HepG2 (cell line): ENCODE measurements around the gene SH3BGR. TPM values are rescaled to one million over a fixed set of nuclear protein-coding genes. Genes with fewer than 3 reads are reported as not detected.

Experiments used
- ATAC-seq: fragments of 200-7000 bp; cut with Tn5 transposase; 3 replicates; pipeline ENCODE4 v1.9.1; 2020; ENCODE audit warnings: mild to moderate bottlenecking, moderate library complexity
- BruUV-seq: library from RNA; stranded (reverse); fragments of 400-500 nt; replicated peaks from 2 replicates; lab custom pipeline; 2021; lab: Mats Ljungman, UMichigan
- CTCF ChIA-PET: fragments of 300-600 bp; formaldehyde crosslinking; extraction: SDS; loops from one replicate; lab custom pipeline; 2021; ENCODE audit warnings: low total read pairs, inconsistent platforms, low intra/inter-chr PET ratio; lab: Yijun Ruan, JAX
- POLR2A ChIA-PET: fragments of 350-600 bp; sonication (Branson Sonifier 250); formaldehyde crosslinking; loops from one replicate; lab custom pipeline; 2020; ENCODE audit warnings: antibody characterized with exemption, inconsistent platforms; lab: Yijun Ruan, JAX
- DNase-seq: peaks from one replicate; pipeline ENCODE4 v3.0.0-alpha.2; 2015; ENCODE audit warnings: low spot score
- FAIRE-seq: peaks from 3 replicates; lab custom pipeline; 2011; peaks lifted over from hg19 to GRCh38; lab: Jason Lieb, UNC
- H2AFZ ChIP-seq: one replicate; pipeline ENCODE4 v1.6.1; 2011; ENCODE audit warnings: low read length, inconsistent platforms
- H3K27ac ChIP-seq: fragments of 300-600 bp; 3 replicates; pipeline ENCODE4 v1.8.0; 2011; ENCODE audit warnings: mixed run types, mild to moderate bottlenecking, mixed read lengths, low read length, inconsistent platforms; ENCODE audit not compliant: insufficient read depth; ENCODE audit errors: extremely low read length
- H3K27me3 ChIP-seq, 2 experiments: fragments of 200-600 bp in 1 of 2; 2 replicates in 1 of 2; 3 replicates in 1 of 2; pipeline versions ENCODE4 v1.6.0 to v1.8.0; 2011; ENCODE audit warnings: low read length in 2 of 2, mild to moderate bottlenecking in 2 of 2, moderate library complexity in 2 of 2, inconsistent platforms in 1 of 2; ENCODE audit not compliant: insufficient read depth in 2 of 2, control insufficient read depth in 1 of 2
- H3K36me3 ChIP-seq, 2 experiments: fragments of 200-600 bp in 1 of 2; replicated peaks in 1 of 2; 2 replicates in 1 of 2; 3 replicates in 1 of 2; pipeline versions ENCODE4 v1.5.1 to v1.8.0; 2011; ENCODE audit warnings: low read length in 2 of 2, inconsistent platforms in 1 of 2; ENCODE audit not compliant: insufficient read depth in 2 of 2, control insufficient read depth in 1 of 2
- H3K4me1 ChIP-seq: 2 replicates; pipeline ENCODE4 v1.5.1; 2012; ENCODE audit warnings: low read length, inconsistent platforms; ENCODE audit not compliant: insufficient read depth
- H3K4me2 ChIP-seq: 2 replicates; pipeline ENCODE4 v1.6.0; 2011; ENCODE audit warnings: low read depth, low read length, inconsistent platforms
- H3K4me3 ChIP-seq, 3 experiments: fragments of 200-600 bp in 1 of 3; sonication (generic), shearing (Covaris generic) in 1 of 3; replicated peaks in 1 of 3; 2 replicates each; pipeline ENCODE4 v1.5.1; 2011 to 2016; ENCODE audit warnings: low read length in 3 of 3, inconsistent platforms in 2 of 3, low read depth in 2 of 3, mild to moderate bottlenecking in 2 of 3, control low read depth in 1 of 3, mixed read lengths in 1 of 3; ENCODE audit not compliant: insufficient read depth in 1 of 3
- H3K79me2 ChIP-seq: one replicate; pipeline ENCODE4 v1.6.1; 2011; ENCODE audit warnings: low read length, inconsistent platforms; ENCODE audit not compliant: insufficient read depth
- H3K9ac ChIP-seq: 2 replicates; pipeline ENCODE4 v1.6.0; 2011; ENCODE audit warnings: mild to moderate bottlenecking, low read depth, low read length, inconsistent platforms; ENCODE audit not compliant: insufficient read depth
- H3K9me3 ChIP-seq: 2 replicates; pipeline ENCODE4 v1.5.1; 2012; ENCODE audit warnings: mild to moderate bottlenecking, low read length
- H4K20me1 ChIP-seq: 2 replicates; pipeline ENCODE4 v1.6.0; 2011; ENCODE audit warnings: inconsistent platforms, mild to moderate bottlenecking, low read length, moderate library complexity; ENCODE audit not compliant: insufficient read depth
- CEBPB ChIP-seq: IDR thresholded peaks from 2 replicates; pipeline ENCODE4 v1.6.1; 2011; ENCODE audit warnings: low read depth, low read length, improper control_type of control experiment, borderline replicate concordance
- EP300 ChIP-seq, 3 experiments: sonication (generic) in 1 of 3; formaldehyde crosslinking in 1 of 3; IDR thresholded peaks; 2 replicates each; pipeline versions ENCODE4 v1.5.1 to v1.6.1; 2011 to 2020; ENCODE audit warnings: low read depth in 2 of 3, low read length in 2 of 3, borderline replicate concordance in 1 of 3, improper control_type of control experiment in 1 of 3, mild to moderate bottlenecking in 1 of 3, missing genetic modification reagents in 1 of 3, moderate library complexity in 1 of 3
- FOXC1 ChIP-seq: sonication (generic); formaldehyde crosslinking; IDR thresholded peaks from 2 replicates; pipeline ENCODE4 v1.8.0; 2022; ENCODE audit warnings: mild to moderate bottlenecking, missing genetic modification reagents, borderline replicate concordance
- GLI4 ChIP-seq: sonication (generic); formaldehyde crosslinking; IDR thresholded peaks from 2 replicates; pipeline ENCODE4 v1.5.1; 2020; ENCODE audit warnings: missing genetic modification reagents, mild to moderate bottlenecking, moderate library complexity, borderline replicate concordance
- HNRNPH1 ChIP-seq: fragments of 200-400 bp; formaldehyde crosslinking; optimal IDR thresholded peaks from 2 replicates; pipeline ENCODE3; 2017; ENCODE audit warnings: mild to moderate bottlenecking, low read depth, low read length
- KLF9 ChIP-seq: IDR thresholded peaks from 2 replicates; pipeline ENCODE4 v1.6.1; 2016; ENCODE audit warnings: low read depth
- KMT2A ChIP-seq: sonication (generic); formaldehyde crosslinking; IDR thresholded peaks from 2 replicates; pipeline ENCODE4 v1.4.0; 2020; ENCODE audit warnings: missing genetic modification reagents
- MEIS1 ChIP-seq: sonication (generic); formaldehyde crosslinking; IDR thresholded peaks from 2 replicates; pipeline ENCODE4 v1.9.0; 2021; ENCODE audit warnings: mild to moderate bottlenecking, missing genetic modification reagents, moderate library complexity, borderline replicate concordance
- RARA ChIP-seq: IDR thresholded peaks from 2 replicates; pipeline ENCODE4 v1.6.1; 2016; ENCODE audit warnings: missing genetic modification reagents, missing compliant biosample characterization
- SIX4 ChIP-seq: sonication (generic); formaldehyde crosslinking; IDR thresholded peaks from 2 replicates; pipeline ENCODE4 v1.4.0; 2020; ENCODE audit warnings: missing genetic modification reagents
- SMAD3 ChIP-seq: sonication (generic); formaldehyde crosslinking; IDR thresholded peaks from 2 replicates; pipeline ENCODE4 v1.4.0; 2020; ENCODE audit warnings: missing genetic modification reagents
- SUZ12 ChIP-seq: fragments of 150-350 bp; IDR thresholded peaks from 2 replicates; pipeline ENCODE4 v1.6.1; 2014; ENCODE audit warnings: low read depth, low read length
- TGIF2 ChIP-seq: IDR thresholded peaks from 2 replicates; pipeline ENCODE4 v1.6.1; 2016; ENCODE audit warnings: control low read depth, missing compliant biosample characterization
- TSC22D2 ChIP-seq: sonication (generic); formaldehyde crosslinking; IDR thresholded peaks from 2 replicates; pipeline ENCODE4 v1.5.1; 2020; ENCODE audit warnings: missing genetic modification reagents, mild to moderate bottlenecking, borderline replicate concordance
- ZNF280B ChIP-seq: sonication (generic); formaldehyde crosslinking; IDR thresholded peaks from 2 replicates; pipeline ENCODE4 v1.5.0; 2020; ENCODE audit warnings: missing genetic modification reagents, mild to moderate bottlenecking, borderline replicate concordance
- ZNF354B ChIP-seq: sonication (generic); formaldehyde crosslinking; IDR thresholded peaks from 2 replicates; pipeline ENCODE4 v1.8.0; 2022; ENCODE audit warnings: mild to moderate bottlenecking, missing genetic modification reagents
- ZNF510 ChIP-seq: sonication (generic); formaldehyde crosslinking; IDR thresholded peaks from 2 replicates; pipeline ENCODE4 v1.4.0; 2020; ENCODE audit warnings: low read depth, mild to moderate bottlenecking, missing genetic modification reagents
- ZNF547 ChIP-seq: sonication (generic); formaldehyde crosslinking; IDR thresholded peaks from 2 replicates; pipeline ENCODE4 v1.5.1; 2020; ENCODE audit warnings: mild to moderate bottlenecking, missing genetic modification reagents
- ZNF605 ChIP-seq: sonication (generic); formaldehyde crosslinking; IDR thresholded peaks from 2 replicates; pipeline ENCODE4 v1.8.0; 2022; ENCODE audit warnings: mild to moderate bottlenecking, missing genetic modification reagents
- WGBS: methylation state at CpG from one replicate; pipeline ENCODE4 v1.1.6; 2017; ENCODE audit warnings: low lambda C conversion rate; 5-methylcytosine and 5-hydroxymethylcytosine counted together
- in situ Hi-C: cut with HindIII; loops from 2 replicates; pipeline ENCODE4 v1.10.0; 2017; ENCODE audit warnings: low pct_unique_long_range_greater_than_20kb; ENCODE audit not compliant: extremely low pct_ligation_motif_present
- intact Hi-C: fragments of 100-400 bp; cut with micrococcal nuclease; formaldehyde crosslinking; loops from one replicate; pipeline ENCODE4 v1.10.0; 2022; ENCODE audit not compliant: unreplicated experiment
- polyA plus RNA-seq, 8 experiments: library from polyadenylated mRNA; depleted of rRNA in 3 of 8; stranded (reverse) in 7 of 8; unstranded in 1 of 8; fragments of >200 nt; fragmentation: Illumina TruSeq in 4 of 8; extraction: Trizol in 4 of 8; gene quantifications; 2 replicates each; pipeline versions ENCODE4 v1.2.1 to v1.2.3, GENCODE V29; 2011 to 2016; ENCODE audit warnings: low read depth in 4 of 8, missing spikeins in 1 of 8, mixed read lengths in 1 of 8; ENCODE audit not compliant: insufficient read depth in 1 of 8
- total RNA-seq, 5 experiments: library from RNA; depleted of rRNA; stranded (reverse); fragments of >200 nt; fragmentation: Illumina TruSeq; extraction: Trizol; gene quantifications; 2 replicates each; pipeline ENCODE4 v1.2.3, GENCODE V29; 2016; ENCODE audit warnings: low read depth in 1 of 5

Gene SH3BGR
- total and polyA plus RNA-seq, 2 of the 13 experiments (the other 11 are each of a cell fraction or from before 2014, with no cell fraction given) = 0.48 TPM; not detected in 1

DNA sequence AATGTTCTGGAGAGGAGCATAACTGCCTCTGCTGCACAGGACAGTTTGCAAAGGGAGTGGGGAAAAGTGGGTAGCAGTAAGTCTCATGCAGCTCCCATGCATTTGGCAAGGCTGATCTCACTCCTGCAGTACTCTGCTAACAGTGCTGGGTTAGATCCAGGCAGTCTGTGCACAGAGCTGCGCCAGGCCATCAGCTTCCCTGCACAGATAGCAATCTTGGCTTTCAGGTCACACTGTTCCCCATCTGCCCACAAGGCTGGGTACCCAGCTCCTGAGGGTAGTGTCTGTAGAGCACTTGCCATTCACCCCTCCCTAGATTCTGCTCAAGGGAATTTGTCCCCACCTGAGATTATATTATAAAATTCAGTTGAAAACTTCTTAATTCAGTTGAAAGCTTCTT lies 72.1 kb downstream of the SH3BGR start (continued):
- TF ChIP-seq EP300 (IDR thresholded peaks at IDR 0.05; ENCODE audit: low read depth in 2 of 2, low read length in 2 of 2) (no peak), EP300 (CRISPR knock-in tag; IDR thresholded peaks at IDR 0.05; ENCODE audit: borderline replicate concordance) (no peak)
- TF ChIP-seq, all 625 proteins: peak for 0

DNA sequence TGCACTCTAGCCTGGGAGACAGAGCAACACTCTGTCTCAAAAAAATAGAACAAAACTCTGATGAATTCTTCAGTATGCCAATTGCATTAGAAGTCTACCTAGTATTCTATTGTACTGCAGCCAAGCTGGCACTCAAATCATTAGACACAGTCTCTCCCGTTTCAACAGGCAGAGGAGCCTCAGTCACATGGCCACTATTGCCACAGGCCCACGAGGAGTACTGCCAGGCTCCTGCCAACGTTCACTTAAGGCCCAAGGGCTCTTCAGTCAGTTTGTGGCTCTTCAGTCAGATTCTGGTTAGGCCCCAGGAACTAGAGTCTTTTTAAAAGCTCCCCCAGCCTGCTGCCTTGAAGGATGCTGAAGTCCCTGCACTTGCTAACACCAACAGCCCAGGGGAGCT lies 73.4 kb downstream of the SH3BGR start:
- CTCF ChIA-PET = no interaction called here
- Histone ChIP-seq H3K4me2 (no peak overlapping the region), H3K27ac (no peak overlapping the region), H3K9me3 (no peaks in the 10 kb centered on the region), H3K4me1 (peaks cover 25% of the 10 kb centered on the region), H3K27me3 (no peaks in the 10 kb centered on the region), H3K79me2 (no peaks in the 10 kb centered on the region), H4K20me1 (no peaks in the 10 kb centered on the region), H3K4me3 (no peak overlapping the region), H3K36me3 (no peaks in the 10 kb centered on the region), H3K9ac (no peak overlapping the region), H2AFZ (no peak overlapping the region)
- intact Hi-C loops (no loop called here), in situ Hi-C loops (no loop called here)
- TF ChIP-seq CEBPB = no peak
- TF ChIP-seq ZNF354B (CRISPR knock-in tag) = no peak
- no peak for TF ChIP-seq GLI4 (CRISPR knock-in tag)
- no peak for TF ChIP-seq ZNF547 (CRISPR knock-in tag)
- TF ChIP-seq RARA (CRISPR knock-in tag) = no peak
- no peak for TF ChIP-seq ZNF605 (CRISPR knock-in tag)
- TF ChIP-seq HNRNPH1 = no peak
- no peak for TF ChIP-seq FOXC1
- no peak for TF ChIP-seq ZNF510 (CRISPR knock-in tag)
- TF ChIP-seq SUZ12 = no peak
- TF ChIP-seq TGIF2 = no peak
- TF ChIP-seq KMT2A = no peak
- no peak for TF ChIP-seq KLF9 (CRISPR knock-in tag)
- TF ChIP-seq MEIS1 (CRISPR knock-in tag) = no peak
- TF ChIP-seq SMAD3 = no peak
- TF ChIP-seq SIX4 = no peak
- no peak for TF ChIP-seq TSC22D2 (CRISPR knock-in tag)
- no peak for TF ChIP-seq ZNF280B (CRISPR knock-in tag)
- no peak for DNase-seq
- FAIRE-seq = no peak
- BruUV-seq = no TSS peak
- WGBS = no CpG with 5 or more reads among the region's 3 CpGs
- POLR2A ChIA-PET = no interaction called here
- no peak for ATAC-seq
